Right renal cortex interstitium (tissue), 3 donors: ENCODE data around the gene ZNF761. TPM values are rescaled to one million over a fixed set of nuclear protein-coding genes. Genes with fewer than 3 reads are reported as not detected.
"Not testable (repeated sequence)": the region's sequence is repeated elsewhere in the genome, so short reads cannot be mapped to it uniquely, and the experiment has no call there.

Experiments
- DNase-seq, 3 donors: peaks; one replicate each; pipeline ENCODE4 v3.0.0-alpha.2; 2013; ENCODE audit warnings: low read depth in 3 of 3, low spot score in 2 of 3
- polyA plus RNA-seq, 3 donors: library from polyadenylated mRNA; unstranded; fragments of 120-200 nt; gene quantifications; one replicate each; pipeline ENCODE4 v1.2.1, GENCODE V29; 2013; ENCODE audit not compliant: insufficient read length in 3 of 3

ZNF761 gene
- polyA plus RNA-seq, 3 donors = 13.9 to 16.2 (median 14.9) TPM

DNA sequence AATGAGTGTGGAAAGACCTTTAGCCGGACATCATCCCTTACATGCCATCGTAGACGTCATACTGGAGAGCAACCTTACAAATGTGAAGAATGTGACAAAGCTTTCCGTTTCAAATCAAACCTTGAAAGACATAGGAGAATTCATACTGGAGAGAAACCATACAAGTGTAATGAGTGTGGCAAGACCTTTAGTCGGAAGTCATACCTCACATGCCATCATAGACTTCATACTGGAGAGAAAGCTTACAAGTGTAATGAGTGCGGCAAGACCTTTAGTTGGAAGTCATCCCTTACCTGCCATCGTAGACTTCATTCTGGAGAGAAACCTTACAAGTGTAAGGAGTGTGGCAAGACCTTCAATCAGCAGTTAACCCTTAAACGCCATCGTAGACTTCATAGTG, 24.0 kb downstream of the ZNF761 start:
- no peak for DNase-seq

DNA sequence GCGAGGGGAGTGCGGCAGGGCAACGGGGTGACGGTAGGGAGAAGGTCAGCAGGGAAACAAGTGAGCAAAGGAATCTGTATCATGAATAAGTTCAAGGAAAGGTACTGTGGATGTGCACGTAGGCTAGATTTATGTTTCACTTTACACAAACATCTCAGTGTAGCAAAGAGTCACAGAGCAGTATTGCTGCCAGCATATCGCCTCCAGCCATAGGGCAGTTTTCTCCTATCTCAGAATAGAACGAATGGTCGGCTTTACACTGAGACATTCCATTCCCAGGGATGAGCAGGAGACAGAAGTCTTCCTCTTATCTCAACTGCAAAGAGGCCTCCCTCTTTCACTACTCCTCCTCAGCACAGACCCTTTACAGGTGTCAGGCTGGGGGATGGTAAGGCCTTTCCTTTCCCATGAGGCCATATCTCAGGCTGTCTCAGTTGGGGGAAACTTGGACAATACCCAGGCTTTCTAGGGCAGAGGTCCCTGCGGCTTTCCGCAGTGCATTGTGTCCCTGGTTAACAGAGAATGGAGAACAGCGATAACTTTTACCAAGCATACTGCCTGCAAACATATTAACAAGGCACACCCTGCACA, 28.4 kb downstream of the ZNF761 start:
- DNase-seq = not testable (repeated sequence)

DNA sequence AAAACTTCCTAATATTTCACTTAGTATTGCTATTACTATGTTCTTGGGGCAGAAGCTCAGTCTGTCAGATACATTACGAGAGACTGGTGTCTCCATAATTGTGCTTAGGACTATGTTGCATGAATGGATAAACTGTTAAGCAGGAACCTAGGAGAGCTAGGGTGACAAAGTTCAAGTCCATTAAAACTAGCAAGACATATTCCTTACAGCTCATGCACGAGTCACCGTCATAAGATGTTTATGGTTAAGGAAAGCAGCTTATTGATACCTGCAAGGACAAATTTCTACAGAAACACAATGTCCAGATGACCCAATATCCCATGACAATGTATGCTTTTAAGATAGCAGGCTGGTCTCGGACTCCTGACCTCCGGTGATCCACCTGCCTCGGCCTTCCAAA, 30.1 kb downstream of the ZNF761 start:
- no peak for DNase-seq

DNA sequence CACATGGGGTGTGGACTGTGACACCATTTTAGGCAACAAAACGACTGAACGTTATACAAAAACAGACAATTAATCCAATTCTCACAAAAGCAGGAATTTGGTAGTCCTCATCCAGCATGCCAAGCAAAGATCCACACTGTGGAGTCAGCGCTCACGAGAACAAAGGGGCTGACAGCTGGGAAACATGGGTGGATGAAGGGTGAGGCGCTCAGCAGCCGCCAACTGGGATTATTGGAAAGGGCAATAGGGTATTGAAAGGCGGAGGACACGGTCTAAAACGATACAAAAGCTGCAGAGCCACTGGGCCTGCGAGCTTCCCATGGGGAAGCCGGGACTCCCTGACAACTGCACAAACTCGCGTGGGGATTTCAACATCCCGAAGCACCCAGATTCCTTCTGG, 31.1 kb downstream of the ZNF761 start:
- DNase-seq = no peak

DNA sequence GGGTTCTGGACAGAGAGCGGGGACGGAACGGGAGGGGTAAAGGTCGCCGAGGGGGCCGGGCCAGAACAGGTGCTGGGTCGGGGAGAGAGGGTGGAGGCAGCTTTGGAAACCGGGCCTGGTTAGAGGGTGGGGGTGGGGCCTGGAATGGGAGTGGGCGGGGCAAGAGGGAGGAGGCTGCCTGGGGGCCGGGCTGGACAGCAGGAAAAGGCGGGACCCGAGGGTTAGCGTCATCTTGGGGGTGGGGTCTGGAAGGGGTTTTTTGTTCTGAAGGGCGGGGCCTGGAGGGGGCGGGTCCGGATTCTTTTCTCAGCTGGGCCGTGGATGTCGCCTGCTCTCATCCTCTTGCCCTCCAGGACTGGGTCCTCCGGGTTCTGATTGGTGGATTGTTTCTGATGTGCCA, 31.5 kb downstream of the ZNF761 start:
- no peak for DNase-seq

DNA sequence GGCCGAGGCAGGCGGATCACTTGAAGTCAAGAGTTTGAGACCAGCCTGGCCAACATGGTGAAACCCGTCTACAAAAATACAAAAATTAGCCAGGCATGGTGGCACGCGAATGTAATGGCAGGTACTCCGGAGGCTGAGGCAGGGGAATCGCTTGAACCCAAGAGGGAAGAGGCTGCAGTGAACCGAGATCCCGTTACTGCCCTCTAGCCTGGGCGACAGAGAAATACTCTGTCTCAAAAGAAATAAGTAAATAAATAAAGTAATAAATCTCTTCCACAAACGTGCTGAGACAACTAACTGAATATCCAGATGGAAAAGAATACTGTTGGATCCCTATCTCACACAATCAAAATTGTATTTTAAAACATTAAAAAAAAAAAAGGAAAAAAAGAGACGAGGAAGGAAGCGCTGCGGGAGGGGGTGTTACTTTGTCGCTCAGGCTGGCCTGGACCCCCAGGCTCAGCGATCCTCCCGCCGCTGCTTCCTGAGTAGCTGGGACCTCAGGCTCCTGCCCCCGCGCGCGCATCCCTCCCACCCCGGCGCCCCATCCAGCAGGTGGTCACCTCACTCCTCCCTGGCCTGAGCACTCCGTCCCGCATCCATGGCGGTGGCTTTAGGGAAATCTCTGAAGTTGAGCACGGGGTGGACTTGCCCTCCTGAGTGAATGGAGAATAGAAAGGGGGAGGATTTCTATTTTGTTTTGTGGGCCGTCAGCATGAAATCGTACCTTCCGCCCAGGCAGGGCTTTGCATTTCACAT, 35.1 kb downstream of the ZNF761 start:
- DNase-seq = no peak

DNA sequence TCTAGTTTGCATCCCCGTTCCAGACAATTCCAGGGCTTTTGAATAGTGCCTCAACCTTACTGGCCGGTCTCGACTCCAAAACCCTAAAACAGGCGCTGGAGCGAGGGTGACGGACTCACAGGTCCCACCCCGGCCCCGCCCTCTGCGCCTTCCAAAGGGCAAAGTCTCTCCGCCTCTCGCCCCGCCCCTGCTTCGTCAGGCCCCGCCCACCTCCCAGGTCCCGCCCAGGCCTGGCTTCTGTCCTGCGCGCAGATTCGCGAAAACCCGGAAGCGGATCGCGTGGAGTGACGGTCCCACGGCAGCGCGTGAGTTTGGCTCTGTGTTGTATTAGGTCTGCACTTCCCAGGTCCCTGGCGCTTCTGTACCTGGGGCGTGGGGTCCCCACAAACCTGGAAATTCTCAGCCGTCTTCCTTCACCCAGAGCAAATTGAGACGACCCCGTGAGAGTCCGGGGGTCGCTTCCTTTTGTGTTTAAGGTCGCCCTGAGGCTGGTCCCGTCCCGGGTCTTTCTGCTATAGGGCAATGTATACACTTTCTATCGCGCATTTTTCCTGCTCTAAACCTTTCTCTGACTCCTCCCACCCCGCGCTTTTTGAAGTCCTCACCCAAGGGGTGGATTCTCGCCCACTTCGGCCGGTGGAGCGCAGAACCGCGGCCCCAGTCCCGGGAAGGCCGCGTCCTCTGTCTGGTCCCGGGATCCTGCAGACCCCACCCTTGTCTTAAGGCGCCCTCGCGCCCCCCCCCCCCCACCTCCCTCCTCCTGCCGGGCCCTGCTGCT, 35.9 kb downstream of the ZNF761 start, which contains the start of gene ZNF813:
ZNF813 (plus strand) TSS at position 249 of the 778 bp plus-strand sequence. CDS start 16,090 bp downstream, outside the sequence.
- peak; percentile 74 to 83 (median 78) for DNase-seq

DNA sequence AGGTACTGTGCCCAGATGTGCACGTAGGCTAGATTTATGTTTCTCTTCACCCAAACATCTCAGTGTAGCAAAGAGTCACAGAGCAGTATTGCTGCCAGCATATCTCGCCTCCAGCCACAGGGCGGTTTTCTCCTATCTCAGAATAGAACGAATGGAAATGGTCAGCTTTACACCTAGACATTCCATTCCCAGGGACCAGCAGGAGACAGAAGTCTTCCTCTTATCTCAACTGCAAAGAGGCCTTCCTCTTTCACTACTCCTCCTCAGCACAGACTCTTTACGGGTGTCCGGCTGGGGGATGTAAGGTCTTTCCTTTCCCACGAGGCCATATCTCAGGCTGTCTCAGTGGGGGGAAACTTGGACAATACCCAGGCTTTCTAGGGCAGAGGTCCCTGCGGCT, 36.8 kb downstream of the ZNF761 start:
- not testable (repeated sequence) for DNase-seq

DNA sequence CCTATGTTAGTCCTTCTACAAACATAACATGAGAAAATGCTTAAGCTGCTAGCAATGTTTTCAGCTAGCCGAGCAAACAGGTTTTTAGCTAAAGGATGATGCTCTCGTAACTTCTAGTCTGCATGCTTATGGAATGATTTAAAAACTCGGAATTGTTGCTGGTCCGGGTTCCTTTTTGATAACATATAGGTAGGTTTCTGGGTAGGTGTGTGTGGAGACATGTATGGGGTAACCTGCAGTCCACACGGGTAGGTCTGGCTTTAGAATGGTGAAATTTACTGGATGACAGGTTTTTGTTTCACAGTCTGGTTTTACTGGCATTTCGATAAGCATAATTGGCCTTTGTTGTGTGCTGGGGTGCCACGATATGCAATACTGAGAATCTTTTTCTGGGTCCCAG, 40.1 kb downstream of the ZNF761 start:
- DNase-seq = no peak

DNA sequence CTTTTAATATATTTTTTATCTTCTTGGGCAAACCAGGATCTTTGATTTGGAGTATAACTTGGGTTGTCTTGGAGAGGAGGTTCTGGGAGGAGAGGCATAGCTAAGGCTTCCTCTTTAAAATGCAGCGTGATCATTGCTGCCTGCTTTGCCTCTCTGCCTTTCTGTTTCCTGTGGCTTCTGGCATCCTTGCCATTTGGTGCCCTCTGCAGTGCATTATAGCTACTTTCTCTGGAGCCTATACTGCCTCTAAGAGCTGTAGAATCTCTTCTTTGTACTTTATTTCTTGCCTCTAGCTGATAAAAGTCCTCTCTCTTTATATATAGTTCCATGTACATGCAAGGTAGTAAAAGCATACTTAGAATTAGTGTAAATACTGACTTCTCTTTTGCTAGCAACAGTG, 43.0 kb downstream of the ZNF761 start:
- not testable (repeated sequence) for DNase-seq

DNA sequence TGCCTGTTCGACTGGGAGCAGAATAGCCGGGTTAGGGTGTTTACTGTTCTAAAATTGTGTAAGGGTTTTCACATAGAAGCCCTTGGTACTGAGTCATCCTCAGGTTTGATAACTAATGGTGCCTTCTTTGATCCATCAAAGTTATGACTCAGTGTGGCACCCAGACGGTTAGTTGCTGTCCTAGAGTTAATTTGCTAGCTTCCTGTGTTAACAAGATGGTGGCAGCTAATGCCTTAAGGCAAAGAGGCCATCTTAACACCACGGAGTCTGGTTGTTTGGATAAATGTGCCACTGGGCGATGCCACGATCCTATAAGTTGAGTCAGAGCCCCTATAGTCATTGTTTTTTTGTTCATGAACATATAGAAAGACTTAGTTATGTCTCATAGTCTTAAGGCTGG, 43.7 kb downstream of the ZNF761 start:
- DNase-seq = not testable (repeated sequence)

DNA sequence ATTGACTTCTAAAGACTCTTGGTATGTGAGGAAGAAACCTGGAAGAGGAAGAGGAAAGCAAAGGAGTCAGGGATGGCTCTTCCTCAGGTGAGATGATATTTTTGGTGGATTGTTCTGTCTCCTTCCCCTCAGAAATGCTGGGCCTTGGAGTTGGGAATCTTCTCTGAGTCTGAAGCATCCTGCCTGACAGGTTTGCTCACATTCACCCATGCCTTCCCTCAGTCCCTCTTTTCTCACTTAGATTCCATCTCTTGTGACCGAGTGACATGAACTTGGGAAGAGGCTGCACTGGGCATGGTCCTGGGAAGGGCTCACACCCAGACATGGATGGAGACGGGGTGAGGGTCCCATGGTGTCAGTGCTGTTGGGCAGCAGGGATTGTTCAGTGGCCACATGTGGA, 52.0 kb downstream of the ZNF761 start:
- DNase-seq = not testable (repeated sequence)

DNA sequence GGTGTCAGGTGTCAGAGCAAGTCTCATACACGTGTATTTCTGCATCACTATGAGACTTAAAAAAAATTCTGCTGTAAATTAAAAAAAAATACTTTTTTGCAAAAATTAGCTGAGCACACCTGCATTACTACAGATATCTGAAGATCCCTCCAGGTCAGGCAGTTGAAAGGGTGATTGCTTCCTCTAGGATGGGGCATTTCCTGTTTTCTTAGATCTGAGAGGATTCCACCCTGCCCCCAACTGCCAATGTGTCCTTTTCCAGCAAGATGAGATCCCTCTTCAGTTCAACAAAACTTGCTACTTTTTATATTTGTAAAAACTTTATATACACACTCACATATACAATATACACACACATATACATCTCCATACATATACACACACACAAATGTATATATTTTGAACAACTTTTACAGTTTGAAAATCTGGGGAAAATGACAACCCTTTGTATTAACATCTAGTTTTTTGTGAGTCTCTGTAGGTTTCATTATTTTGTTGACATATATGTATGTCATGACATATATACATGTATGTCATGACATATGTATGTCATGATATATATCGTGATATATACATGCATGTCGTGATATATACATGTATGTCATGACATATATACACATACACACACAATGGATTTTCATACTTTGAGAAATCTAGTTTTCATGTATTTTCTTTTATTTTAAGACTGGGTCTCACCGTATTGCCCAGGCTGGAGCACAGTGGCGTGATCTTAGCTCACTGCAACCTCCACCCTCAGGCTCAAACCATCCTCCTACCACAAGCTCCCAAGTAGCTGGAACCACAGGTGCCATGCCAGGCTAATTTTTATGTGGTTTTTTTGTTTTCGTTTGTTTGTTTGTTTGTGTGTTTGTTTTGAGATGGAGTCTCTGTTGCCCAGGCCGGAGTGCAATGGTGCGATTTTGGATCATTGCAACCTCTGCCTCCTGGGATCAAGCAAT, 53.5 kb downstream of the ZNF761 start:
- DNase-seq = no peak

DNA sequence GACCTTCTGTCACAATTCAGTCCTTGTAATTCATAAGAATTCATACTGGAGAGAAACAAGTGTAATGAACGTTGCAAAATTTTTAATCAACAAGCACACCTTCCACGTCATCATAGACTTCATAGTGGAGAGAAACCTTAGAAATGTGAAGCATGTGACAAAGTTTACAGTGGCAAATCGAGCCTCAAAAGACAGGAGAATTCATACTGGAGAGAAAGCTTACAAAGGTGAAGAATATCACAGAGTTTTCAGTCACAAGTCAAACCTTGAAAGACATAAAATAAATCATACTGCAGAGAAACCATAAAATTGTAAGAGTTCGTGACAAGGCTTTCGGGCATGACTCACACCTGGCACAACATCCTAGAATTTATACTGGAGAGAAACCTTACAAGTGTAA, 60.4 kb downstream of the ZNF761 start:
- no peak for DNase-seq

DNA sequence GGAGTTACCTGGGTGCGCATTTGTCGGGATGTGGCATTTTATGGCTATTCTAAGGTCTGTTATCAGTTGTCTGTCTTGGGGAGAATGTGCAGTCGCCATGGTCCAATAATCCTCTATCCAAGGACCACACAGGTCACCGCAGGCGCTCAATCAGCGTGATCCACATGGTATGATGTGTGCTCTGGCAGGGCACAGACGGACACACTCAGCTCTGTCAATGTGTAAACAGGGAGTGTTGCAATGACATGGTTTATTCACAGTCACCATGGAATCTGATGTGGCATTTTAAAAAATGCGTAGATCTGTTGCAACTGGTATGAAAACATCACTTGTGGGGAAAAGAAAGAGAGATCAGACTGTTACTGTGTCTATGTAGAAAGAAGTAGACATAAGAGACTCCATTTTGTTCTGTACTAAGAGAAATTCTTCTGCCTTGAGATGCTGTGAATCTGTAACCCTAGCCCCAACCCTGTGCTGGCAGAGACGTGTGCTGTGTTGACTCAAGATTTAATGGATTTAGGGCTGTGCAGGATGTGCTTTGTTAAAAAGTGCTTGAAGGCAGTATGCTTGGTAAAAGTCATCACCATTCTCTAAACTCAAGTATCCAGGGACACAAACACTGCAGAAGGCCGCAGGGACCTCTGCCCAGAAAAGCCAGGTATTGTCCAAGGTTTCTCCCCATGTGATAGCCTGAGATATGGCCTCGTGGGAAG, 65.7 kb downstream of the ZNF761 start:
- not testable (repeated sequence) for DNase-seq

DNA sequence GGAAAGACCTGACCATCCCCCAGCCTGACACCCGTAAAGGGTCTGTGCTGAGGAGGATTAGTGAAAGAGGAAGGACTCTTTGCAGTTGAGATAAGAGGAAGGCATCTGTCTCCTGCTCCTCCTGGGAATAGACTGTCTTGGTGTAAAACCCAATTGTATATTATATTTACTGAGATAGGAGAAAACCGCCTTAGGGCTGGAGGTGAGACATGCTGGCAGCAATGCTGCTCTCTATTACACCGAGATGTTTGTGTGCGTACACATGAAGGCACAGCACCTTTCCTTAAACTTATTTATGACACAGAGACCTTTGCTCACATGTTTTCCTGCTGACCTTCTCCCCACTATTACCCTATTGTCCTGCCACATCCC, 66.2 kb downstream of the ZNF761 start:
- DNase-seq = not testable (repeated sequence)

DNA sequence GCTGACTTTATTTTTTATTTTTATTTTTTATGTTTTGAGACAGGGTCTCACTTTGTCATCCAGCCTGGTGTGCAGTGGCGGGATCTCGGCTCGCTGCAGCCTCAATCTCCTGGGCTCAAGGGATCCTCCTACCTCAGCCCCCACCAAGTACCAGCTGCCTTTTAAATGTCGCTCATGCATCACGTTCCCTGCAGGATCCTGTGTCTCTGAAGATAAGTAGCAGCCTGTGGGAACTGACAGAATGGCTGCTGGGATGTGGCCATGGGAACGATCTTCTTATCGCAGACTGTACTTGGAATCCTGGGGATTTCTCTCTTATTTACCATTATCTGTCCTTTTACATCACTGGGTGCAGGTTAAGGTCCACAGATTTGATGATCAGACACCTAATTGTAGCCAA, 71.4 kb downstream of the ZNF761 start:
- DNase-seq = not testable (repeated sequence)

DNA sequence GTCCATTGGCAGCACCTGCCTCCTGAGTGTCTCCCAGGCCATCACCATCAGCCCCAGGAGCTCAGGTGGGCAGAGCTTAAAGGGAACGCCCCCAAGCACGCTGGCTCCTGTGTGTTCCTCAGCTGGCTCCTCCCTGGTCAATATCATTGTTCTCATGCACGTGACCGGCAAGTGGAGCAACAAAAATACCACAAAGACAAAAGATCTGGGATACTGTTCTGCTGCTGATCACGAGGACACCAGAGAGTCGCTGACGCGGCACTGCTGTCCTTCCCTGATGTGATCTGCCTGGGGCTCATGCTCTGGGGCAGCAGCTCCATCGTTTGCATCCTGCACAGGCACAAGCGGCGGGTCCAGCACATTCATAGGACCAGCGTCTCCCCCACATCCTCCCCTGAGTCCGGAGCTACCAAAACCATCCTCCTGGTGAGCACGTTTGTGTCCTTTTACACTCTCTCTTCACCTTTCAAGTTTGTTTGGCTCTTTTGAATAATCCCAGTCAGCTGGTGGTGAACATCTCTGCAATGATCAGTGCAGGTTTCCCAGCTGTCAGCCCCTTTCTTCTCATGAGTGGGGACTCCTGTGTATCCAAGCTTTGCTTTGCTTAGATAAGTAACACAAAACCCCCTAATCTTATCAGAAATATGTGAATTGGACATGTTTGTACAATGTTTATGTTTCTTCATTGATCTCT, 72.0 kb downstream of the ZNF761 start:
- DNase-seq = not testable (repeated sequence)

DNA sequence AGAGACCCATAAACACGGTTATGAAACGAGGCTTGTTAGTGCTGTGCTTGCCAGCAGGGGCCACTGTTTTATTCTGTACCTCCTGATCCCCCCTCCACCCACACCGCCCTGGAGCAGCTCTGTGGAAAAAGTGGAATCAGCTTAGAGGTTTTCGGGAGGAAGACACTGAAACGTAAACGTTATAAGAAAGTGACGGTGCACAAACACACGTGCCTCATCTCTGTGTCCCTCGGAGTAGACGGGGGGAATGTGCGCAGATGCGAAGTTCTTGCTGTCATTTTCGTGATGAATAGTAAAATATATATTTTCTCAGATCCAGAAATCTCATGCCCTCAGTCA, 72.5 kb downstream of the ZNF761 start:
- DNase-seq = not testable (repeated sequence)
